DMS 273 treated with DMSO at 0.1 percent for 48 hours (cell line): ENCODE measurements around the gene APOF.
"Not testable (repeated sequence)": the region's sequence is repeated elsewhere in the genome, so short reads cannot be mapped to it uniquely, and the experiment has no call there.

Source experiments
- DNase-seq: peaks from one replicate; lab custom pipeline; 2025; lab: John Stamatoyannopoulos, UW

Gene APOF

GRCh38 chr12:56362130-56363059, at the start of gene APOF:
Gene APOF, minus strand, starts transcription at chr12:56362857. Its CDS starts 112 bp downstream, at chr12:56362745.
- no peak for DNase-seq

GRCh38 chr12:56411781-56412639, 49.4 kb upstream of the APOF start:
- no peak for DNase-seq

- no peak for DNase-seq
Observed at GRCh38 chr12:56410768-56411167, 48.1 kb upstream of the APOF start.

- no peak for DNase-seq
Observed at GRCh38 chr12:56408799-56409417, 46.3 kb upstream of the APOF start.

GRCh38 chr12:56404227-56404626, 41.6 kb upstream of the APOF start:
- not testable (repeated sequence) for DNase-seq

GRCh38 chr12:56401612-56402011, 39.0 kb upstream of the APOF start:
- not testable (repeated sequence) for DNase-seq

GRCh38 chr12:56401125-56401524, 38.5 kb upstream of the APOF start:
- DNase-seq = not testable (repeated sequence)

- not testable (repeated sequence) for DNase-seq
Observed at GRCh38 chr12:56399466-56399865, 36.8 kb upstream of the APOF start.

GRCh38 chr12:56398324-56398723, 35.7 kb upstream of the APOF start:
- DNase-seq = no peak

GRCh38 chr12:56392331-56392730, 29.7 kb upstream of the APOF start:
- no peak for DNase-seq

GRCh38 chr12:56391721-56392120, 29.1 kb upstream of the APOF start:
- DNase-seq = no peak

GRCh38 chr12:56389412-56389811, 26.8 kb upstream of the APOF start:
- no peak for DNase-seq

GRCh38 chr12:56387152-56387736, 24.6 kb upstream of the APOF start:
- DNase-seq = no peak

- no peak for DNase-seq
Observed at GRCh38 chr12:56385873-56386272, 23.2 kb upstream of the APOF start.

- no peak for DNase-seq
Observed at GRCh38 chr12:56382611-56383010, 20.0 kb upstream of the APOF start.

- no peak for DNase-seq
Observed at GRCh38 chr12:56377989-56378316, 15.3 kb upstream of the APOF start.

GRCh38 chr12:56377310-56377988, 14.8 kb upstream of the APOF start:
- no peak for DNase-seq

GRCh38 chr12:56375598-56376434, 13.2 kb upstream of the APOF start:
- no peak for DNase-seq

GRCh38 chr12:56374726-56375597, 12.3 kb upstream of the APOF start:
- DNase-seq = no peak

- DNase-seq = no peak
Observed at GRCh38 chr12:56373515-56373914, 10.9 kb upstream of the APOF start.
